Natural killer cell (primary cell): ENCODE data around the gene LRRC52. TPM values are rescaled to one million over a fixed set of nuclear protein-coding genes. Genes with fewer than 3 reads are reported as not detected.

Experiments used
- ATAC-seq, 3 donors: fragments of 150-1000 bp in 2 of 3; fragments of 200-7000 bp in 1 of 3; cut with Tn5 transposase; 1 replicate in 1 of 3; 2 replicates in 2 of 3; pipeline ENCODE4 v1.10.0; 2021; ENCODE audit warnings: mild to moderate bottlenecking in 2 of 3, moderate library complexity in 2 of 3
- DNase-seq, 2 donors: peaks; one replicate each; pipeline versions ENCODE4 v3.0.0 to v3.0.0-alpha.2; 2013 to 2021; ENCODE audit warnings: mixed read lengths in 1 of 2
- H3K27ac ChIP-seq: one replicate; pipeline ENCODE4 v1.5.1; 2013; ENCODE audit warnings: mild to moderate bottlenecking, low read length
- H3K27me3 ChIP-seq: one replicate; pipeline ENCODE4 v1.6.1; 2013; ENCODE audit warnings: low read length; ENCODE audit not compliant: control insufficient read depth, insufficient read depth
- H3K36me3 ChIP-seq: one replicate; pipeline ENCODE4 v1.6.1; 2013; ENCODE audit warnings: low read length; ENCODE audit not compliant: control insufficient read depth, insufficient read depth
- H3K4me1 ChIP-seq: one replicate; pipeline ENCODE4 v1.6.1; 2013; ENCODE audit warnings: low read length; ENCODE audit not compliant: control insufficient read depth, insufficient read depth
- H3K4me3 ChIP-seq: one replicate; pipeline ENCODE4 v1.5.1; 2013; ENCODE audit warnings: low read length
- H3K9me3 ChIP-seq: one replicate; pipeline ENCODE4 v1.6.1; 2013; ENCODE audit warnings: low read length; ENCODE audit not compliant: control insufficient read depth, insufficient read depth
- H3K27ac Mint-ChIP-seq, 2 donors: one replicate each; pipeline ENCODE4 v1.8.0; 2022; ENCODE audit warnings: mild to moderate bottlenecking in 2 of 2, mixed read lengths in 2 of 2, moderate library complexity in 1 of 2
- H3K27me3 Mint-ChIP-seq, 2 donors: one replicate each; pipeline ENCODE4 v1.8.0; 2022; ENCODE audit warnings: low read depth in 2 of 2, mixed read lengths in 2 of 2
- H3K36me3 Mint-ChIP-seq: one replicate; pipeline ENCODE4 v1.8.0; 2022; ENCODE audit warnings: mixed read lengths
- H3K4me1 Mint-ChIP-seq, 2 donors: one replicate each; pipeline ENCODE4 v1.8.0; 2022; ENCODE audit warnings: mixed read lengths in 2 of 2
- H3K4me3 Mint-ChIP-seq: one replicate; pipeline ENCODE4 v1.8.0; 2022; ENCODE audit warnings: mild to moderate bottlenecking, moderate library complexity, mixed read lengths
- H3K9me3 Mint-ChIP-seq, 2 donors: one replicate each; pipeline ENCODE4 v1.8.0; 2022; ENCODE audit warnings: mixed read lengths in 2 of 2
- CTCF ChIP-seq: fragments of 200-600 bp; IDR thresholded peaks from one replicate; pipeline ENCODE4 v1.8.0; 2022; ENCODE audit warnings: antibody characterized with exemption
- WGBS: methylation state at CpG from one replicate; pipeline ENCODE4 v1.1.7; 2013; ENCODE audit warnings: missing lambda C conversion rate; ENCODE audit not compliant: insufficient coverage; 5-methylcytosine and 5-hydroxymethylcytosine counted together
- intact Hi-C: fragments of 100-400 bp; cut with micrococcal nuclease; formaldehyde crosslinking; loops from one replicate; pipeline ENCODE4 v1.14.2; 2022
- total RNA-seq, 4 donors: library from RNA; stranded (reverse); fragments of 120-200 nt in 1 of 4; gene quantifications; one replicate each; pipeline versions ENCODE4 v1.2.3 to v1.2.4, GENCODE V29; 2013 to 2022

The LRRC52 gene
- total RNA-seq, 3 donors from 2014 or later (not counting 1 experiment from before 2014, with no cell fraction given) = not detected

GRCh38 chr1:165612062-165612461 is 68.3 kb downstream of the LRRC52 start:
- Mint-ChIP-seq H3K9me3 (no peaks in the 10 kb centered on the region), H3K4me1 (no peaks in the 10 kb centered on the region), H3K36me3 (no peaks in the 10 kb centered on the region), H3K4me3 (no peak overlapping the region), H3K27me3 (peaks cover 23 to 27% of the 10 kb centered on the region in 2 donors), H3K27ac (no peak overlapping the region)
- DNase-seq (no peak), ATAC-seq (no peak)
- H3K4me1 ChIP-seq = no peaks in the 10 kb centered on the region
- no peak for TF ChIP-seq CTCF
- WGBS = 83% methylated on average over 2 of the region's 3 CpGs
- no peaks in the 10 kb centered on the region for H3K36me3 ChIP-seq
- H3K9me3 ChIP-seq = no peaks in the 10 kb centered on the region
- H3K27ac ChIP-seq = no peak overlapping the region
- H3K27me3 ChIP-seq = no peaks in the 10 kb centered on the region
- no peak overlapping the region for H3K4me3 ChIP-seq
- intact Hi-C loops = no loop called here

Other genes starting within 250 kb of the LRRC52 start
- gene LMX1A, start 187.3 kb upstream of the LRRC52 start, total RNA-seq = not detected
- gene RXRG, start 98.9 kb upstream of the LRRC52 start, total RNA-seq = not detected
- 10 to 100 TPM; 27.2 to 34.3 (median 29.0) TPM for gene MGST3, start 87.2 kb downstream of the LRRC52 start, total RNA-seq
- 10 to 100 TPM; 38.0 to 57.1 (median 50.3) TPM for gene ALDH9A1, start 154.6 kb downstream of the LRRC52 start, total RNA-seq
- gene TMCO1, start 224.9 kb downstream of the LRRC52 start, total RNA-seq = 10 to 100 TPM; 45.4 to 52.6 (median 47.6) TPM